ENCODE results near the gene XYLT1.

XYLT1 gene

GRCh38 chr16:17508303-17508702 lies 37.5 kb upstream of the XYLT1 start:
- TF ChIP-seq EP300 (IDR thresholded peaks at IDR 0.05; ENCODE audit: borderline replicate concordance): no peak
- no peak for TF ChIP-seq YY1 (IDR thresholded peaks at IDR 0.05; ENCODE audit: low read depth)
- TF ChIP-seq USF1 (IDR thresholded peaks at IDR 0.05): no peak
- TF ChIP-seq FOXM1 (IDR thresholded peaks at IDR 0.05; ENCODE audit: borderline replicate concordance, low read depth): no peak

GRCh38 chr16:17504050-17504449 lies 33.3 kb upstream of the XYLT1 start:
- TF ChIP-seq RAD21 (IDR thresholded peaks at IDR 0.05; ENCODE audit: low read depth) (no peak), CREB1 (IDR thresholded peaks at IDR 0.05; ENCODE audit: low read depth) (no peak), EP300 (IDR thresholded peaks at IDR 0.05; ENCODE audit: borderline replicate concordance) (no peak), FOXM1 (IDR thresholded peaks at IDR 0.05; ENCODE audit: borderline replicate concordance, low read depth) (no peak), NFIC (IDR thresholded peaks at IDR 0.05) (no peak), REST (IDR thresholded peaks at IDR 0.05; ENCODE audit: low read depth) (no peak), TAF1 (IDR thresholded peaks at IDR 0.05; ENCODE audit: low read depth) (no peak), ZBTB7A (IDR thresholded peaks at IDR 0.05; ENCODE audit: low read depth) (no peak), TCF12 (IDR thresholded peaks at IDR 0.05; ENCODE audit: low read depth) (no peak), TEAD4 (IDR thresholded peaks at IDR 0.05) (no peak), MAX (IDR thresholded peaks at IDR 0.05) (no peak), CEBPB (IDR thresholded peaks at IDR 0.05) (no peak)

- TF ChIP-seq YY1 (IDR thresholded peaks at IDR 0.05; ENCODE audit: low read depth) (no peak), TCF12 (IDR thresholded peaks at IDR 0.05; ENCODE audit: low read depth) (no peak)
These were observed 32.6 kb upstream of the XYLT1 start for GRCh38 chr16:17503331-17503730.

- no peak for TF ChIP-seq NFIC (IDR thresholded peaks at IDR 0.05)
- TF ChIP-seq YY1 (IDR thresholded peaks at IDR 0.05; ENCODE audit: low read depth): no peak
- no peak for TF ChIP-seq RAD21 (IDR thresholded peaks at IDR 0.05; ENCODE audit: low read depth)
- TF ChIP-seq REST (IDR thresholded peaks at IDR 0.05; ENCODE audit: low read depth): no peak
- no peak for TF ChIP-seq TAF1 (IDR thresholded peaks at IDR 0.05; ENCODE audit: low read depth)
- TF ChIP-seq USF1 (IDR thresholded peaks at IDR 0.05): no peak
- no peak for TF ChIP-seq FOXM1 (IDR thresholded peaks at IDR 0.05; ENCODE audit: borderline replicate concordance, low read depth)
- no peak for TF ChIP-seq CREB1 (IDR thresholded peaks at IDR 0.05; ENCODE audit: low read depth)
- no peak for TF ChIP-seq EGR1 (IDR thresholded peaks at IDR 0.05)
These were observed 30.6 kb upstream of the XYLT1 start for GRCh38 chr16:17501321-17501720.

GRCh38 chr16:17499223-17499902 lies 28.6 kb upstream of the XYLT1 start:
- TF ChIP-seq MAX (IDR thresholded peaks at IDR 0.05): no peak
- TF ChIP-seq NFIC (IDR thresholded peaks at IDR 0.05): no peak
- no peak for TF ChIP-seq RAD21 (IDR thresholded peaks at IDR 0.05; ENCODE audit: low read depth)
- no peak for TF ChIP-seq ZBTB7A (IDR thresholded peaks at IDR 0.05; ENCODE audit: low read depth)
- TF ChIP-seq EGR1 (IDR thresholded peaks at IDR 0.05): no peak
- no peak for TF ChIP-seq TAF1 (IDR thresholded peaks at IDR 0.05; ENCODE audit: low read depth)
- no peak for TF ChIP-seq CREB1 (IDR thresholded peaks at IDR 0.05; ENCODE audit: low read depth)
- no peak for TF ChIP-seq REST (IDR thresholded peaks at IDR 0.05; ENCODE audit: low read depth)
- TF ChIP-seq FOXM1 (IDR thresholded peaks at IDR 0.05; ENCODE audit: borderline replicate concordance, low read depth): no peak
- no peak for TF ChIP-seq YY1 (IDR thresholded peaks at IDR 0.05; ENCODE audit: low read depth)
- no peak for TF ChIP-seq CEBPB (IDR thresholded peaks at IDR 0.05)
- no peak for TF ChIP-seq TEAD4 (IDR thresholded peaks at IDR 0.05)
- no peak for TF ChIP-seq EP300 (IDR thresholded peaks at IDR 0.05; ENCODE audit: borderline replicate concordance)
- TF ChIP-seq USF1 (IDR thresholded peaks at IDR 0.05): no peak
- no peak for TF ChIP-seq TCF12 (IDR thresholded peaks at IDR 0.05; ENCODE audit: low read depth)

All from Ishikawa (cell line).